Choroid plexus epithelial cell (primary cell): ENCODE measurements around the gene ADAP2.

Experiments used
- DNase-seq: peaks from one replicate; pipeline ENCODE4 v3.0.0-alpha.2; 2010; ENCODE audit warnings: low read depth
- H3K4me3 ChIP-seq: 2 replicates; pipeline ENCODE4 v1.5.1; 2011; ENCODE audit warnings: low read depth, mild to moderate bottlenecking, control low read depth, low read length, moderate library complexity
- CTCF ChIP-seq: conservative IDR thresholded peaks from 2 replicates; pipeline ENCODE4 v1.5.1; 2011; ENCODE audit warnings: low read depth, mild to moderate bottlenecking, control low read depth, inconsistent platforms, low read length, moderate library complexity

The ADAP2 gene

GRCh38 chr17:30996486-30996885, 74.7 kb downstream of the ADAP2 start:
- no peak for DNase-seq
- TF ChIP-seq CTCF: no peak

GRCh38 chr17:30997270-30997669, 75.5 kb downstream of the ADAP2 start:
- H3K4me3 ChIP-seq: no peak overlapping the region
- no peak for TF ChIP-seq CTCF
- DNase-seq: no peak

More at GRCh38 chr17:30996486-30996885, 74.7 kb downstream of the ADAP2 start:
- H3K4me3 ChIP-seq: no peak overlapping the region

- no peak for TF ChIP-seq CTCF
- no peak overlapping the region for H3K4me3 ChIP-seq
- DNase-seq: no peak
Measured at GRCh38 chr17:30997842-30998241, 76.1 kb downstream of the ADAP2 start.

GRCh38 chr17:31002047-31002446, 80.3 kb downstream of the ADAP2 start:
- DNase-seq: no peak
- no peak overlapping the region for H3K4me3 ChIP-seq
- no peak for TF ChIP-seq CTCF

- no peak overlapping the region for H3K4me3 ChIP-seq
- TF ChIP-seq CTCF: no peak
Measured at GRCh38 chr17:31003225-31003866, 81.6 kb downstream of the ADAP2 start.

GRCh38 chr17:31004160-31004559, 82.4 kb downstream of the ADAP2 start:
- no peak for TF ChIP-seq CTCF
- no peak for DNase-seq
- H3K4me3 ChIP-seq: no peak overlapping the region

More at GRCh38 chr17:31003225-31003866, 81.6 kb downstream of the ADAP2 start:
- no peak for DNase-seq

GRCh38 chr17:31007695-31008373, 86.1 kb downstream of the ADAP2 start:
- no peak for TF ChIP-seq CTCF
- DNase-seq: no peak

More at GRCh38 chr17:31007695-31008373, 86.1 kb downstream of the ADAP2 start:
- peak overlapping the region; percentile 75 for H3K4me3 ChIP-seq
